Calu3 (cell line): ENCODE results near the gene ASXL1. TPM values are rescaled to one million over a fixed set of nuclear protein-coding genes. Genes with fewer than 3 reads are reported as not detected.
A peak's percentile ranks its signal among the peaks of the same experiment; 100 is the strongest.

ENCODE experiments used
- BruUV-seq: library from RNA; stranded (reverse); fragments of 400-500 nt; replicated peaks from 2 replicates; lab custom pipeline; 2021; lab: Mats Ljungman, UMichigan
- CTCF ChIA-PET: fragments of 300-600 bp; sonication (Branson Sonifier 250); formaldehyde crosslinking; loops from one replicate; lab custom pipeline; 2022; ENCODE audit warnings: antibody characterized with exemption; lab: Charles Lee
- DNase-seq: peaks from one replicate; pipeline ENCODE4 v3.0.0; 2022
- H3K27ac Mint-ChIP-seq: one replicate; pipeline ENCODE4 v1.8.0; 2022; ENCODE audit warnings: mixed read lengths; ENCODE audit not compliant: unreplicated experiment
- H3K27me3 Mint-ChIP-seq: one replicate; pipeline ENCODE4 v1.8.0; 2022; ENCODE audit warnings: mixed read lengths; ENCODE audit not compliant: unreplicated experiment
- H3K36me3 Mint-ChIP-seq: one replicate; pipeline ENCODE4 v1.8.0; 2022; ENCODE audit warnings: mild to moderate bottlenecking, moderate library complexity, mixed read lengths; ENCODE audit not compliant: insufficient read depth, unreplicated experiment
- H3K4me1 Mint-ChIP-seq: one replicate; pipeline ENCODE4 v1.8.0; 2022; ENCODE audit warnings: mild to moderate bottlenecking, low read depth, mixed read lengths; ENCODE audit not compliant: unreplicated experiment
- H3K4me3 Mint-ChIP-seq: one replicate; pipeline ENCODE4 v1.8.0; 2022; ENCODE audit warnings: mild to moderate bottlenecking, low read depth, moderate library complexity, mixed read lengths; ENCODE audit not compliant: unreplicated experiment
- H3K9me3 Mint-ChIP-seq: one replicate; pipeline ENCODE4 v1.8.0; 2022; ENCODE audit warnings: low read depth, mixed read lengths; ENCODE audit not compliant: unreplicated experiment
- CTCF ChIP-seq: fragments of 200-600 bp; IDR thresholded peaks from one replicate; pipeline ENCODE4 v1.8.0; 2022; ENCODE audit warnings: antibody characterized with exemption; ENCODE audit not compliant: unreplicated experiment
- intact Hi-C: fragments of 100-400 bp; cut with micrococcal nuclease; formaldehyde crosslinking; loops from one replicate; pipeline ENCODE4 v1.10.0; 2022; ENCODE audit not compliant: unreplicated experiment
- total RNA-seq: library from RNA; stranded (reverse); gene quantifications from 2 replicates; pipeline ENCODE4 v1.2.3, GENCODE V29; 2022

ASXL1 gene
- total RNA-seq, 1 experiment from 2014 or later: 120 TPM

- DNase-seq: no peak
- intact Hi-C loops: loop anchor here (2.0 kb wide), 1 partner anchor 30 kb away; no protein-coding TSS in a partner anchor
- Mint-ChIP-seq H3K27me3 (no peaks in the 10 kb centered on the region), H3K36me3 (peaks cover 36% of the 10 kb centered on the region), H3K9me3 (no peaks in the 10 kb centered on the region), H3K4me1 (peaks cover 27% of the 10 kb centered on the region), H3K4me3 (no peak overlapping the region), H3K27ac (peak overlapping the region; percentile 83)
- CTCF ChIA-PET: no interaction called here
- no TSS peak for BruUV-seq
- TF ChIP-seq CTCF: no peak
Measured at GRCh38 chr20:32327087-32327681, 30.9 kb upstream of the ASXL1 start.

DNA sequence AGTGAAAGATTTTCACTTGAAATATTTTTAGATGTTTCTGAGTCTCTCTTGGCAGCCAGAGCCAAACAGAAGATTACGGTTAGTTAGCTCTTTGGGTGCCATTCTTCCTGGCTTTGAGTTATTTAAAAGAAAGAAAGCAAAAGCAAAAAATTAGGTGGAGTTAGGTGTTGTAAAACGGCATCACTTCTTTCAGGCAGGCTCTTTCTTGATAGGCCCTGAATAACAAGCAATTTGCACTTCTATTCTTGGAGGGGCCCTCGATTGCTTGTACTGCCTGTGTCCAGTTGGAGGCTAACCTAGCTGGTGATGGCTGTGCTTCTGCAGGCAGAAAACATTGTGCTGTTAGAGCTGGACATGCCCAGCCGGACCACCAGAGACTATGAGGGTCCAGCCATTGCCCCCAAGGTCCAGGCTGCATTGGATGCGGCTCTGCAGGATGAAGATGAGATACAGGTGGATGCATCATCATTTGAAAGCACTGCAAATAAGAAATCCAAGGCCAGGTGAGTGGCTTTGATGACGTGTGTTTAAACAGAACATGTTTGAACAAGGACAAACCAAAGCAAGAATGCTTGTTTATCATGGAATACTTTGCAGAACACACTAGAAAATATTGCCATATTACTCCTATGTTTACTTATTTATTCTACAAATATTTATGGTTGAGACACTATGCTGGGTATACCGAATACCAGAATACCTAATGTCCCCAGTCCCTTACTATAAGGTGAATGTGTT, 28.1 kb upstream of the ASXL1 start:
- no peak for TF ChIP-seq CTCF
- Mint-ChIP-seq H3K36me3 (peaks cover 45% of the 10 kb centered on the region), H3K4me3 (no peak overlapping the region), H3K9me3 (no peaks in the 10 kb centered on the region), H3K27ac (no peak overlapping the region), H3K4me1 (peaks cover 55% of the 10 kb centered on the region), H3K27me3 (no peaks in the 10 kb centered on the region)
- intact Hi-C loops: loop anchor here (10.0 kb wide), 1 partner anchor 155 kb away; no protein-coding TSS in a partner anchor
- no TSS peak for BruUV-seq
- no peak for DNase-seq
- CTCF ChIA-PET: interaction anchor here (0.6 kb wide), 3 partner anchors 30 to 514 kb away, joined by 3 read pairs; no protein-coding TSS in a partner anchor

GRCh38 chr20:32330555-32330897, 27.6 kb upstream of the ASXL1 start:
- no peak for TF ChIP-seq CTCF
- Mint-ChIP-seq H3K4me3 (no peak overlapping the region), H3K4me1 (peaks cover 55% of the 10 kb centered on the region), H3K36me3 (peaks cover 45% of the 10 kb centered on the region), H3K27ac (no peak overlapping the region), H3K9me3 (no peaks in the 10 kb centered on the region), H3K27me3 (no peaks in the 10 kb centered on the region)
- intact Hi-C loops: loop anchor here (10.0 kb wide), 1 partner anchor 154 kb away; no protein-coding TSS in a partner anchor
- BruUV-seq: no TSS peak
- no peak for DNase-seq
- CTCF ChIA-PET: interaction anchor here (0.6 kb wide), 1 partner anchor 467 kb away, joined by 3 read pairs; no protein-coding TSS in a partner anchor

GRCh38 chr20:32332614-32333013, 25.5 kb upstream of the ASXL1 start:
- Mint-ChIP-seq H3K4me1 (peaks cover 43% of the 10 kb centered on the region), H3K9me3 (no peaks in the 10 kb centered on the region), H3K4me3 (peak overlapping the region; percentile 31), H3K36me3 (peaks cover 36% of the 10 kb centered on the region), H3K27me3 (no peaks in the 10 kb centered on the region), H3K27ac (peak overlapping the region; percentile 68)
- CTCF ChIA-PET: interaction anchor here (1.1 to 2.5 kb wide), 2 partner anchors 27 to 102 kb away, joined by 3 to 7 read pairs; no protein-coding TSS in a partner anchor
- intact Hi-C loops: loop anchor here (10.0 kb wide), 1 partner anchor 152 kb away; no protein-coding TSS in a partner anchor
- peak; percentile 73 for DNase-seq
- no TSS peak for BruUV-seq
- TF ChIP-seq CTCF: no peak
